NOMO-1 treated with dmso at 0.1 percent for 144 hours (cell line): ENCODE measurements around the gene EIF5A2.
"Not testable (repeated sequence)": the region's sequence is repeated elsewhere in the genome, so short reads cannot be mapped to it uniquely, and the experiment has no call there.

Source experiments
- DNase-seq: peaks from one replicate; lab custom pipeline; 2025; ENCODE audit not compliant: unreplicated experiment; lab: John Stamatoyannopoulos, UW

Gene EIF5A2

DNA sequence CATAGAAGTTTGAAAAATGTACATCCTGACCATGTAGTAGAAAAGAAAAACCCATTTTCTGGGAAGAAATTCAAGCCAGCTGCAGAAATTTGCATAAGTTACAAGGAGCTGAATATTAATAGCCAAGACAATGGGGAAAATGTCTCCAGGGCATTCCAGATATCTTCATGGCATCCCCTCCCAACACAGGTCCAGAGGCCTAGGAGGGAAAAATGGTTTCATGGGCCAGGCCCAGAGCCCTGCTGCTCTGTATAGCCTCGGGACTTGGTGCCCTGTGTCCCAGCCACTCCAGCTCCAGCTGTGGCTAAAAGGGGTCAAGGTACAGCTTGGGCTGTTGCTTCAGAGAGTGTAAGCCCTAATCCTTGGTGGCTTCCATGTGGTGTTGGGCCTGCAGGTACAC lies 11.2 kb downstream of the EIF5A2 start:
- DNase-seq: not testable (repeated sequence)

DNA sequence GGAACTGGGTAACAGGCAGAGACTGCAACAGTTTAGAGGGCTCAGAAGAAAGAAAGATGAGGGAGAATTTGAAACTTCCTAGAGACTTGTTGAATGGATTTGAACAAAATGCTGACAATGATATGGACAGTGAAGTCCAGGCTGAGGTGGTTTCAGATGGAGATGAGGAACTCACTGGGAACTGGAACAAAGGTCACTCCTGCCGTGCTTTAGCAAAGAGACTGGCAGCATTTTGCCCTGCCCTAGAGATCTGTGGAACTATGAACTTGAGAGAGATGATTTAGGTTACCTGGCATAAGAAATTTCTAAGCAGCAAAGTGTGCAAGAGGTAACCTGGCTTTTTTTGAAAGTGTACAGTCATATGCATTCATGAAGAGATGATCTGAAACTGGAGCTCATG lies 11.7 kb downstream of the EIF5A2 start:
- DNase-seq: no peak

DNA sequence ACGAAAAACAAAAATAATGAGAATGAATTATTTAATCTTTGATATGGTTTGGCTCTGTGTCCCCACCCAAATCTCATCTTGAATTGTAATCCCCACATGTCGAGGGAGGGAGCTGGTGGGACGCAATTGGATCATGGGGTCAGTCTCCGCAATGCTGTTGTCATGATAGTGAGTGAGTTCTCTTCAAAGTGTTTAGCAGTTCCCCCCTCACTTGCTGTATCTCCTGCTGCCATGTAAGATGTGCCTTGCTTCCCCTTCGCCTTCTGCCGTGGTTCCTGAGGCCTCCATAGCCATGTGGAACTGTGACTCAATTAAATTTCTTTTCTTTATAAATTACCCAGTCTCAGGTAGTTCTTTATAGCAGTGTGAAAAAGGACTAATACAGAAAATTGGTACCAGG lies 12.1 kb downstream of the EIF5A2 start:
- DNase-seq: not testable (repeated sequence)

DNA sequence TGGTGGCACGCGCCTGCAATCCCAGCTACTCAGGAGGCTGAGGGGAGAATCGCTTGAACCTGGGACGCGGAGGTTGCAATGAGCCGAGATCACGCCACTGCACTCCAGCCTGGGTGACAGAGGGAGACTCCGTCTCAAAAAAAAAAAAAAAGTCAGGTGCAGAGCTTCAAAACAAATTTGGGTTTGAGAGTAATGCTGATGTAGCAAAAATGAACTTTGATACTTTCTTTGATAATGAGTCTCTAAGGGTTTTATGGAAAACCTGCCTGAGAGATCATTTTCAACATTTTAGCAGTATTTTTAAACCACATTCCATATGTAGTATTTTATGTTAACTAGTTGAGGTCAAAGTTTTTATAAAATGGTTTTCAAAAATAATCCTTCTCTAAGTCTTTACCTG lies 14.5 kb downstream of the EIF5A2 start:
- no peak for DNase-seq

DNA sequence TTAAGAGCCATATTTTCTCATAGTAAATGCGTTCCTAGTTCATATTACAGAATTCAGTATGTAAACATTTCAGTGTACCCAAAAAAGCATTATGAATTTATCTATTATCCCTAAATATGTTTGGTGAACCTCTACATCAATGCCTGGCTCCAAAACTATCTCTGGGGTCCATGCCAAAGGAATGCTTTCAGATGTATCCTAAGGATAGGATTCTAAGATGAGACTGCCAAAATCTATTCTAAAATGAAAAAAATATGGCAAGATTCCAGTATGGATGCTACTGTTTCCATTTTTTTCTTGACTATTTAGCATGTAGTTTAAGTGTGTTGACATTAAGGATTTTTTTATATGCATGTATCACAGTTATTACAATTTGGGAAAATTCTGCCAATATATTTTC lies 18.8 kb downstream of the EIF5A2 start:
- DNase-seq: no peak

DNA sequence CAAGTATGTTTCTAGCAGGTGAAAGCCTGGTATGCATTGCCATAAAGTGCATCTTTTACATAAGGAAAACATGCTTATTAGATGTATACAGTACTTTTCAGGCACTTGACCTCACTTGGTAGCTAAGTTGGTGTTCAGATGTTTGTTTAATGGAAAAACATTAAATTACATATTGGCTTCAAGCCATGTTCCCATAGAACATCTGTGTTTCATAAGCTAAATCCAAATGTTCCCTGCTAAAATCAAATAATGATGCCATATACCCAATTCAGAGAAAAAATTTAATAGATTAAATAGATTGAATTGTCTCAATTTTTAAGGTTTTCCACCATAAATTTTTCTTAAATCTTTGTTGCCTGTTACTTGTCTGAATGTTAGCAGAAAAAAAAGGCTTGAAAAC lies 19.3 kb downstream of the EIF5A2 start:
- DNase-seq: no peak

DNA sequence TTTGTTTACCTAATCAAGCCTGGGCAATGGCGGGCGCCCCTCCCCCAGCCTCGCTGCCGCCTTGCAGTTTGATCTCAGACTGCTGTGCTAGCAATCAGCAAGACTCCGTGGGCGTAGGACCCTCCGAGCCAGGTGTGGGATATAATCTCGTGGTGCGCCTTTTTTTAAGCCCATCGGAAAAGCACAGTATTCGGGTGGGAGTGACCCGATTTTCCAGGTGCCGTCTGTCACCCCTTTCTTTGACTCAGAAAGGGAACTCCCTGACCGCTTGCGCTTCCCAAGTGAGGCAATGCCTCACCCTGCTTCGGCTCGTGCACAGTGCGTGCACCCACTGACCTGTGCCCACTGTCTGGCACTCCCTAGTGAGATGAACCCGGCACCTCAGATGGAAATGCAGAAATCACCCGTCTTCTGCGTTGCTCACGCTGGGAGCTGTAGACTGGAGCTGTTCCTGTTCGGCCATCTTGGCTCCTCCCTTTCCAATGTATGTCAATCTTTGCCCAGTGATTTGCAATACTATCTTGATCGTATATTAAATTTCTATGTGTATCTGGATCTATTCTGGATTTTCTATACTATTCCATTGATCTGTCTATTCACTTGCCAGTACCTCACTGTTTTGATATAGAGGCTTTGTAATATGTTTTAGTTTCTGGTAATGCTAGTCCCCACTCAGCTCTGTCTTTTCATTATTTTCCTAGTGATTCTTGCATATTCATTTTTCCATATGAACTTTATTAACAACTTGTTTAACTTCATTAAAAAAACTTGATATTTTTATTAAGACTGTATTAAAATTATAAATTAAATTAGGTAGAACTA lies 24.1 kb downstream of the EIF5A2 start:
- DNase-seq: not testable (repeated sequence)

DNA sequence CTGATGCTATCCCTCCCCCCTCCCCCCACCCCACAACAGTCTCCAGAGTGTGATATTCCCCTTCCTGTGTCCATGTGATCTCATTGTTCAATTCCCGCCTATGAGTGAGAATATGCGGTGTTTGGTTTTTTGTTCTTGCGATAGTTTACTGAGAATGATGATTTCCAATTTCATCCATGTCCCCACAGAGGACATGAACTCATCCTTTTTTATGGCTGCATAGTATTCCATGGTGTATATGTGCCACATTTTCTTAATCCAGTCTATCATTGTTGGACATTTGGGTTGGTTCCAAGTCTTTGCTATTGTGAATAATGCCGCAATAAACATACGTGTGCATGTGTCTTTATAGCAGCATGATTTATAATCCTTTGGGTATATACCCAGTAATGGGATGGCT lies 29.7 kb downstream of the EIF5A2 start:
- DNase-seq: not testable (repeated sequence)

DNA sequence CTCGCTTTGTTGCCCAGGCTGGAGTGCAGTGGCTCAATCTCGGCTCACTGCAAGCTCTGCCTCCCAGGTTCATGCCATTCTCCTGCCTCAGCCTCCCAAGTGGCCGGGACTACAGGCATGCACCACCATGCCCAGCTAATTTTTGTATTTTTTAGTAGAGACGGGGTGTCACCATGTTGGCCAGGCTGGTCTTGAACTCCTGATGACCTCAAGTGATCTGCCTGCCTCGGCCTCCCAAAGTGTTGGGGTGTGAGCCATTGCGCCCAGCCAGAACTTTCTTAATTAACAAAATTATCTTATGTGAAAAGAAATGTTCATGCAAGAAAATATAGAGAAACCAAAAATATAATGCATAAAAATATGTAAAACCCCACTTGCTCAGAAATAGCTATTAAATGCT lies 31.1 kb downstream of the EIF5A2 start:
- DNase-seq: not testable (repeated sequence)

DNA sequence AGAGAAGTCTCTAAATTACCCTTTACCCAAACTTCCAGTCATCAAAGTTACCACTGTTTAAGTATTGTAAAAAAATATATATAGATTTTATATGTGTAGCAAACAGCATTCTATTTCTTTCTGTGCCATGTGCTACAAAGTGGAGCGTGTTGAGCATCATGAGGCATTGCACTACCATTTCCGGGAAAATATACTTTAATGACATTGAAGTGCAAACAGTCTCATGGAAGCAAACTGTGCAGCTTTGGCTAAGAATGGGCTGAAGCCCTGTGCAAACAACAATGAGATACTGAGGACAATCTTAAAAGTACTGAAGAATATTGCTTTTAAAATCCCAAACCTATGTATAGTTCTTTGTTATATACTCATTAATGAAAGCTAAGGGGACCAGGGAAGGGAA lies 31.9 kb downstream of the EIF5A2 start:
- DNase-seq: no peak

DNA sequence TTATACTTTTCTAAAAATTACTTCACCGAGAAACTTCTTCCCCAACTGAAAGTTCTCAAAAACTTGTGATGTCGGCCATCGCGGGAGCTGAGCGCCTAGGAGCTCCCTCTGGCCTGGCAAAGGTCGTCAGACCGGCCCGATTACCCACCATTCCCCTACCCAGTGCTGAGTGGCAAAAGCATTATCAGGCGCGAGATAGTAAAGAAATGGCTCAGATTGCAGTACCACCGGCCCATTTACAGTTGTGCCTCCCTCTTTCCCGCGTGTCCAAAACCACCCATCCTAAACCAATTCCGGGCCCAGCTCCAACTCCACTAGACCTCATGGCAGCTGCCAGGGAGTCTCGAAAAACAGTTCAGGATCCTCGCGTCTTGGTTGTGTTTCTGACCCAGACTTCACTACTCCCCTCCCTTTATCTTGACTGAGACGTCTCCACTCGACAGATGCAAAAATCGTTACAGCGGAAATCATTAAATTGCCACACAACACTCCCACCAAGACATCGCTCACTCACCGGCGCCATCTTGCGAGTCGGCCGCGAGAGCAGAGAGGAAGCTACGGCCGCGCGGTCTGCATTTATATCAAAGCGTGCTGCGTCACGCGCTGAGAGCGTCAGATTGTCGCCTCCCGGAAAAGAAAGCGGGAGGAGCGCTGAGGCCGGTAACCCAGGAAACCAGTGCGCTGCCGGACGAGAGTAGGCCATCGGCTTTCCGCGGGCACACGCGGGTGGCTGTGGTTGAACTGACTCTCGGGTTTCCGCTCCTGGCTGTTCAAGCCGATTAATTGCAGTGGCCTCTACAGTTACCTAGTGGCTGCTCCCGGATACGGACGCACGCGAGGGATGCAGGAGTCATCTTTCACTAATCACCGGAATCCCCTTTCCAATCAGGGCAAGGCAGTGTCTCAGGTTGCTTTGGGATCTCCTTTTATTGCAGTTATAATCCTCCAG lies 38.5 kb downstream of the EIF5A2 start, which contains the start of gene RPL22L1:
Gene RPL22L1 (minus strand): TSS at position 551 of the 949 bp plus-strand sequence. CDS start 28 bp downstream, at position 523.
- no peak for DNase-seq

DNA sequence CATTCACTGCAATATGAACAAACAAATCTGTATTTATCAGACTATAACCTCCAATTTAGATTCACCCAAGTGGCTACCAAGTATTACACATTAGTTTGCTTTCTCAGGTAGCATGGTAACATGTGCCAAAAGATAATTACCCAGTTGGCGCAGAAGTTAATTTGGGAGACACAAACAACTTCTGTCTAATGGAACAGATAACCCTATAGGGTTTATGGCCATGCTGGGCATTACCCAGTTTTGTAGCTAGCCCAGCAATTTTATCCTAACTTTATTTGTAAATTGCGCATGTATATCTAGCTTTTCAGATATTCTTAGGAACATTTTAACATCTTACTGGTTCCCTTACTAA lies 39.2 kb downstream of the EIF5A2 start:
- no peak for DNase-seq

DNA sequence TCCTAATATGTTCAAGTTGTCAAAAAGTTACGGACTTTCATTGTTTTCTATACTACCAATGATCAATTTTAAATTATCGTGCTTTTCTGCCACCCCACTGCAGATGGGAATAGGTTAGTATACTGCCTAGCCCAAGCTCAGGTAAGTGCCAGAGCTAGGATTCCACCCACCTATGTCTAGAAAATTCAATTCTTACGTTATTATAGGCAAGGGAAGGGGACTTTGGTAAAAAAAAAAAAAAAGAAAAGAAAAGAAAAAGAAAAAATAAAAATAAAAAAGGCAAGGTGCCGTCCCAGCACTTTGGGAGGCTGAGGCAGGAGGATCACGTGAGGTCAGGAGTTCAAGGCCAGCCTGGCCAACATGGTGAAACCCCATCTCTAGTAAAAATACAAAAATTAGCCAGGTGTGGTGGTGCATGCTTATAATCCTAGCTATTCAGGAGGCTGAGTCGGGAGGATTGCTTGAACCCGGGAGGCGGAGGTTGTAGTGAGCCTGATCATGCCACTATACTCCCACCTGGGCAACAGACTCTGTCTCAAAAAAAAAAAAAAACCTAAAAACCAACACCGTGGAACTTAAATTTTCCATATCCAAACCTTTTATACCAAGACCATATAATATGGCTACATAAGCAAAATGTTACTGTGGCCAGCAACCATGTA lies 39.7 kb downstream of the EIF5A2 start:
- DNase-seq: no peak

DNA sequence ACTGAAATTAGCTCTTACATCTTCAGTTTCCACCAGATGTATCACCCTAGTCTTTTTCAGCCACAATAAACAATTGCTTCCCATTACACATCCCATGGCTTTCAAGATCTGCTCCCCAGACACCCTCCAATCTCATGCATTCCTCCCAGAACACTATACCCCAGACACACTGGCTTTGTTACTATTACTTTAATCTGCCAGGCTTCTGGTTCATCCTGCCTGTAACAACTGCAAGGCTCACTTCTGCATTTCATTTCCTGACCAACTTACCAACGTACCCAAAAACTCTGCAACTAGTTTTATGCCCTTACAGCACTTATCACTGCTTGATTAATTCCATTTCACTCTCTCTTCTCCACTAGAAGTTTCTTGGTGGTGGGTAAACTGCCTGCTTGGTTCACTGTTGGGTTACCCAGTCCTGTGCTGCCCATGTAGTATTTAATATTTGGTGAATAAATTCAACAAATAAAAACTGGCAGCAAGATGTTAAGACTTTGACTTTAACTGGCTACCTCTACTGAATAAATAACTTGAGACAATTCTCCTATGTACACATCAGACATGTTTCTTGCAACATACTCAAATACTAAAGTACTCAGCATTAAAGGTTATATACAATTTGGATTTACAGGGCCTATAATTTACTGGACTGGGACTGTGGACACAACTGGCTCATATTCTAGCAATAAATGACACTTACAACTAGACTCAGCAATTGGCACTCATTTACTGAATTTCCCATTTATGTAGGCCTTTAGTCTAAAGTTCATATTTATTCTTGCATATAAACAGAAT lies 41.1 kb downstream of the EIF5A2 start:
- DNase-seq: no peak

DNA sequence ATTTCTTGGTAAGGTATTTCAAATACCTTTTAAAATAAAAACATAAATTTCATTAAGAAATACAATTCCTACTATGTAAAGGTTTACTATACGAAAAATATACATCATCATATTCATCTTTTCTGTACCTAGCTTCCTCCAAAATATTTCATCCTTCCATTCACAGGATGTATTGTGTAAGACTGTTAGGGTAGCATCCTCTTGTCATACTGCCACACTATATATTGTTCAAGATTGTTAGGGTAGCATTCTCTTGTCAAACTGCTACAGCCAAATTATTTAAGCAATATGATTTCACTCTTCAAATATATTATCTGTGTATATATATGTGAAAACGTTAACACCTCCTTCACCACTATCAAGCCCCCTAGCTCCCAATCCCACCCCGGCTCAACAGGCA lies 41.9 kb downstream of the EIF5A2 start:
- DNase-seq: no peak

DNA sequence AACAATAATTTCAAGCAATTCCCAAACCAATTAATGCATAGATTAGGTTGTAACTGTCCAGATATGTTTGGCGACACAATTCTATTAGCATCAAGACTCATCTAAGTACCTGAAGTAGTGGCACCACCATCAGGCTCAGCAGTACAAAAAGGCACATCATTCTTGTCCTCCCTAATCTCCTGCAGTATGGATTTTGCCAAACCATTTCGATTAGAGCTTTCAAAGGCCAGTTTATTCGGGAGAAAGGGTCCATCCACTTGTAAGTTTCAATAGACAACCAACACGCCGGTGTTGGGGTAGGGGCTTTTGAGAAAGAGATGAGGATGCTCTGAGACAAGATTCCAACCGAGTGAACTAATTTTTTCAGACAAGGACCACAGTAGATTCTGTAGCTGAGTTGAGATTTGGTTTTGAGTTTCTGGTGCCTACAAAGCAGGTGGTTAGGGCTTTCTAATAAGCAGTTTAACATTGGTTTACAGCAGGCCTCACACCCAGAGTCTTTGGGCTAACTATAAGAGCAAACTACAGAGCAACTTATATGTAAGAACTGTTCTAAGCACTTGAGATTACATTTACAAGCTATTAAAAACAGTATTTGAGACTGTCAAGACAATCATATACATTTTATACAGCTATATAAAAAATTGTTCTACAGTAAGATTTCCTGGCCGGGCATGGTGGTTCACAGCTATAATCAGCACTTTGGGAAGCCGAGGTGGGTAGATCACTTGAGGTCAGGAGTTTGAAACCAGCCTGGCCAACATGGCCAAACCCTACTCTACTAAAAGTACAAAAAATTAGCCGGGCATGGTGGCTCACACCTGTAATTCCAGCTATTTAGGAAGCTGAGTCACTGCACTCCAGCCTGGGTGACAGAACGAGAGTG lies 43.0 kb downstream of the EIF5A2 start:
- DNase-seq: no peak

DNA sequence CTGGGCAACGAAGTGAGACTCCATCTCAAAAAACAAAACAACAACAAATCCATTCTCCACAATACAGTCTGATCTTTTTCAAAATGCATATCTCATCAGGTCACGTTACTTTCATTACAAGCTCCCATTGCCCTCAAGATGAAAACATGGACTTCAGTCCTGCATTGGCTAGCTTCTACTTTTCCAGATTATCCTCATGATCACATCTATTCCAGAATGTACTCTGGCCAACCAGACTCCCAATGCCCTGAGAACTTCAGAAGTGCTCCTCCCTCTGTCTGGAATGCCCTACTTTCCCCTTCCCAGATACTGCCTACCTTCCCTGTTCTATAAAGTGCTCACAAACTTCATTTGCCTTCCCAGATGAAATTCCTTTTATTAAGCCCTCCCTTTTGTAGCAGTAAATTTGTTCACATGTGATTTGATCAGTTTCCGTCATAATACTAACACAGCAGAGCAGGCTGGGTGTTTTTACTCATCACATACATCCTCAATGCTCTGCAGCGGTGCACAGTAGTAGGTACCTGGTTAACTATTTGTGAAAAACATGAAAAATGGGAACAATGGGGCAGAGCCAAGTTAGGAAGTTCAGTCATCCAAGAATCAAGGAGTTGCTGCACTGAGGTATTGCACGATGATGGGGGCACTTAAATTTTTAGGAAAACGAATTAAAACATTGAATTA lies 43.8 kb downstream of the EIF5A2 start:
- DNase-seq: no peak

DNA sequence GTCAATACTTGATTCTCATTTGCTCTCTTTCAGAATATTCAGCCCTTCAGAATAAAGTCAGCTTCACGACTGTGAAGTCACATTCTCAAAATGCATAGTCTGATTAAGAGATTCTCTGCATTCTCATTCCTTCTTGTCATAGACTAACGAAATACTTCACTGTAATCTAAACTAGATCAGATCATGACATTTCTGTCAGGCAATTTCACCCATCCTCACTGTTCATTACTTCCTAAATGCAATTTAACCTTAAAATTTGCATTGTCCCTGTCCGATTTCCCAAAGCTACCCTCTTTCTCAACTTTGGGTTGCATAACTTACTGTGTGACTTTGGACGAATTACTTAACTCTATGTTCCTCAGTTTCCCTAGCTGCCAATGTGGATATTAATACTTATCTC lies 44.6 kb downstream of the EIF5A2 start:
- no peak for DNase-seq
